Measurements from ENCODE around the gene ZNF318. TPM values are rescaled to one million over a fixed set of nuclear protein-coding genes. Genes with fewer than 3 reads are reported as not detected.

The ZNF318 gene
- total and polyA plus RNA-seq, 9 donors: 8.3 to 26.0 (median 19.6) TPM

DNA sequence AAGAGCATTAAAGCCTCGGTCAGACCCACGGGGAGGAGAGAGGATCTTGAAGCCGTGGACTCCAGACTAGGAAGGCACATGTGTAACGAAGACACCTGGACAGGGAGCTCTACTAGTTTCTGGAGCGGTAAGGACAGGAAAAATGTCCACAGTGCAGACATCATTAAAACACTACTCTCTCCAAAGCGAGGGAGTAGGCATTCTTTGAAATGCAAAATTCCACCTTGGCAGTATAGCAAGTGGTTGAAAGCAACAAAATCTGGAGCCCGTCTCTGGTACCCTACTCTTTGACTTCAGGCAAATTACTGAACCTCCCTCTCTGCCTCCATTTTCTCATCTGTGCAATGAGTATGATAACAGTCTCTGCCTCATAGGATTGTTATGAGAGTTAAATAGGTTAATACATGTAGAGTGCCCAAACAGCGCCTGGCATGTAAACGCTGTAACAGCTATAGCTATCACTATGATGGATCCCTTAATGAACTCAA is 60.4 kb downstream of the ZNF318 start:
- intact Hi-C loops (cut with DNase I): no loop called here

DNA sequence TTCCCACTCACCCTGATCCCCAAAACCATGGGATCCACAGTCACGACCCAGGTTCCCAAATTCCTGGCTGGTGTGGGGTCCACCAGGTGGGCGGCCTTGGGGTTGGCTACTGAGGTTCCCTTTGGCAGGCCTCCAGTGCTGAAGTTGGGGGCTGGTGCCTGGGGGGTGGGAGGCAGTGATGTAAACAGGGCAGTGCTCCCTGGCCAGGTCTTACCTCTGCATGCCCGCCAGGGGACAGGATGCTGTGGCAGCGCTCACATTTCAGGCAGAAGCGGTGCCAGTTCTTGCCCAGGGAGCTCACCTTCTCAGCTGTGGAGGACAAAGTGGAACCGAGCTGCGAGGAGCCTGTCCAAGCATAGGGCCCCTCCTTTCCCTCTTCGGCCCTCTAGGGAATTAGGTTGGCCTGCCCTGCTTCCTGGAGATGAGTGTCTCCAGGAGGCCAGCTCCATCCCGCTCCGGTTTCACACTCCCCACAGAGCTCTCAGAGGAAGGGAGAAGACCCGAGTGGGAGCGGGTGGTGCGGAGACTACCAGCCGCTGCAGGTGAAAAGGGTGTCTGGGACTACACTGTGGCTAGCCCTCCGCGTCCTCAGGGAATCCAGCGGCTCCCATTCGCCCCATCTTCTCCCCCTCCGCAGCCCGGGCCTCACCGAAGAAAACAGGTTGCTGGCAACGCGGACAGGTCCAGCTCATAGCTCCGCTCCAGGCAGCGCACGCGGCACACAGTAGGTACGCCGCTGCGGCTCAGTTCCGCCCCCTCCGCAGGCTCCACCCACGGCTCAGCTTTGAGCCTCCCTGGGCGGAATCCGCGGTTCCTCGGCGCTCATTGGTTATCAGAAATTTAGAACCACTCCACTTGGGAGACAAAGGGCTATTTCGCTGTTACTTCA is 61.1 kb downstream of the ZNF318 start, which contains the start of gene CRIP3:
TSS of gene CRIP3 (minus strand) at position 726 of the 889 bp plus-strand sequence. CDS start at position 692, 34 bp downstream.
- Histone ChIP-seq H3K36me3 (no peaks in the 10 kb centered on the region), H3K27me3 (no peaks in the 10 kb centered on the region), H3K9me3 (no peaks in the 10 kb centered on the region), H3K4me1 (ENCODE audit: insufficient read depth) (peaks cover 4% of the 10 kb centered on the region), H3K4me3 (peak within 1 kb of the TSS; percentile 17), H3K27ac (no peak within 1 kb of the TSS)
- intact Hi-C loops (cut with DNase I): no loop called here
- WGBS, 3 donors: 7 to 9% (median 8%) methylated on average over 36 to 39 of the region's 39 CpGs
- DNase-seq: peak; percentile 20 to 50 (median 36)
- TF ChIP-seq POLR2A (IDR thresholded peaks at IDR 0.05): no peak
- TF ChIP-seq EP300 (IDR thresholded peaks at IDR 0.05): no peak
- TF ChIP-seq, protein P1, sequence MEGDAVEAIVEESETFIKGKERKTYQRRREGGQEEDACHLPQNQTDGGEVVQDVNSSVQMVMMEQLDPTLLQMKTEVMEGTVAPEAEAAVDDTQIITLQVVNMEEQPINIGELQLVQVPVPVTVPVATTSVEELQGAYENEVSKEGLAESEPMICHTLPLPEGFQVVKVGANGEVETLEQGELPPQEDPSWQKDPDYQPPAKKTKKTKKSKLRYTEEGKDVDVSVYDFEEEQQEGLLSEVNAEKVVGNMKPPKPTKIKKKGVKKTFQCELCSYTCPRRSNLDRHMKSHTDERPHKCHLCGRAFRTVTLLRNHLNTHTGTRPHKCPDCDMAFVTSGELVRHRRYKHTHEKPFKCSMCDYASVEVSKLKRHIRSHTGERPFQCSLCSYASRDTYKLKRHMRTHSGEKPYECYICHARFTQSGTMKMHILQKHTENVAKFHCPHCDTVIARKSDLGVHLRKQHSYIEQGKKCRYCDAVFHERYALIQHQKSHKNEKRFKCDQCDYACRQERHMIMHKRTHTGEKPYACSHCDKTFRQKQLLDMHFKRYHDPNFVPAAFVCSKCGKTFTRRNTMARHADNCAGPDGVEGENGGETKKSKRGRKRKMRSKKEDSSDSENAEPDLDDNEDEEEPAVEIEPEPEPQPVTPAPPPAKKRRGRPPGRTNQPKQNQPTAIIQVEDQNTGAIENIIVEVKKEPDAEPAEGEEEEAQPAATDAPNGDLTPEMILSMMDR (IDR thresholded peaks at IDR 0.05): no peak

More for the DNA sequence above, 60.4 kb downstream of the ZNF318 start:
- TF ChIP-seq EP300 (IDR thresholded peaks at IDR 0.05) (no peak), POLR2A (IDR thresholded peaks at IDR 0.05) (no peak)
- TF ChIP-seq, protein P1 (IDR thresholded peaks at IDR 0.05): no peak
- Histone ChIP-seq H3K9me3 (no peaks in the 10 kb centered on the region), H3K27ac (no peak overlapping the region), H3K4me3 (no peak overlapping the region), H3K4me1 (ENCODE audit: insufficient read depth) (peaks cover 4% of the 10 kb centered on the region), H3K36me3 (no peaks in the 10 kb centered on the region), H3K27me3 (no peaks in the 10 kb centered on the region)
- 26 to 30% (median 27%) methylated on average over 9 of the region's 9 CpGs for WGBS, 3 donors
- DNase-seq: no peak

GRCh38 chr6:43307451-43308100 is 61.9 kb downstream of the ZNF318 start:
- no peaks in the 10 kb centered on the region for H3K27me3 ChIP-seq
- no peak overlapping the region for H3K4me3 ChIP-seq
- no peak for DNase-seq
- WGBS, 3 donors: 73 to 78% (median 74%) methylated on average over 4 to 5 of the region's 5 CpGs
- H3K27ac ChIP-seq: no peak overlapping the region
- intact Hi-C loops (cut with DNase I): no loop called here
- H3K4me1 ChIP-seq (ENCODE audit: insufficient read depth): peaks cover 4% of the 10 kb centered on the region
- H3K9me3 ChIP-seq: no peaks in the 10 kb centered on the region
- TF ChIP-seq, protein P1 (IDR thresholded peaks at IDR 0.05): no peak
- no peak for TF ChIP-seq POLR2A (IDR thresholded peaks at IDR 0.05)
- no peak for TF ChIP-seq EP300 (IDR thresholded peaks at IDR 0.05)
- no peaks in the 10 kb centered on the region for H3K36me3 ChIP-seq

DNA sequence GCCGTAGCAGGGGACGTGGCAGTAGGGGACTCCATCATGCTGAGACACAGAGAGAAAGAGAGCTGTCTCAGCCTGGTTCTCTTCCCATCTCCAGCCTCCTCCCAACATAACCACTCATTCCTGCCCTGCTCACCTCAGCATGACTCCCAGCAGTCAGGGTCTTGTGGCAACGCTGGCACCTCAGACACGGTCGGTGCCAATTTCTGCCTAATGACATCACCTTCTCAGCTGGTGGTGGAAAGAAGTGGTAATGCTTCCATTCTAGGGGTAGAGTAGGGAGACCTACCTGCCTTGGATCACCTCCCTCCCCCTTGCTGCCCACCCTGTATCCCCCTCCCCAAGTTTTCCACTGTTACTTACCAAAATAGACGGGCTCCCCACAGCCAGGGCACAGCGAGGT is 63.4 kb downstream of the ZNF318 start:
- DNase-seq: no peak
- intact Hi-C loops (cut with DNase I): no loop called here

More for the DNA sequence above, 63.4 kb downstream of the ZNF318 start:
- H3K9me3 ChIP-seq: no peaks in the 10 kb centered on the region
- peaks cover 4% of the 10 kb centered on the region for H3K4me1 ChIP-seq (ENCODE audit: insufficient read depth)
- 82 to 89% (median 87%) methylated on average over 7 of the region's 7 CpGs for WGBS, 3 donors
- H3K27me3 ChIP-seq: no peaks in the 10 kb centered on the region
- no peaks in the 10 kb centered on the region for H3K36me3 ChIP-seq
- no peak overlapping the region for H3K27ac ChIP-seq
- TF ChIP-seq EP300 (IDR thresholded peaks at IDR 0.05) (no peak), POLR2A (IDR thresholded peaks at IDR 0.05) (no peak)
- TF ChIP-seq, protein P1 (IDR thresholded peaks at IDR 0.05): no peak
- H3K4me3 ChIP-seq: no peak overlapping the region

All from ovary (tissue), 9 donors.